GM18508 (cell line): Measurements from ENCODE around the gene OXA1L.

Source experiments
- ATAC-seq: cut with Tn5 transposase; IDR thresholded peaks from one replicate; pipeline ENCODE4 v1.9.1; 2021; ENCODE audit warnings: moderate number of reproducible peaks; ENCODE audit not compliant: insufficient read depth, unreplicated experiment

The OXA1L gene

GRCh38 chr14:22822016-22822570, 55.6 kb downstream of the OXA1L start:
- ATAC-seq: no peak
